HG02943 (cell line): ENCODE results near the gene GNPTG.
"Not testable (repeated sequence)": the region's sequence is repeated elsewhere in the genome, so short reads cannot be mapped to it uniquely, and the experiment has no call there.

ENCODE experiments used
- ATAC-seq: cut with Tn5 transposase; IDR thresholded peaks from one replicate; pipeline ENCODE4 v1.9.1; 2021; ENCODE audit warnings: mild to moderate bottlenecking, low read depth, moderate library complexity; ENCODE audit not compliant: unreplicated experiment

GNPTG gene

DNA sequence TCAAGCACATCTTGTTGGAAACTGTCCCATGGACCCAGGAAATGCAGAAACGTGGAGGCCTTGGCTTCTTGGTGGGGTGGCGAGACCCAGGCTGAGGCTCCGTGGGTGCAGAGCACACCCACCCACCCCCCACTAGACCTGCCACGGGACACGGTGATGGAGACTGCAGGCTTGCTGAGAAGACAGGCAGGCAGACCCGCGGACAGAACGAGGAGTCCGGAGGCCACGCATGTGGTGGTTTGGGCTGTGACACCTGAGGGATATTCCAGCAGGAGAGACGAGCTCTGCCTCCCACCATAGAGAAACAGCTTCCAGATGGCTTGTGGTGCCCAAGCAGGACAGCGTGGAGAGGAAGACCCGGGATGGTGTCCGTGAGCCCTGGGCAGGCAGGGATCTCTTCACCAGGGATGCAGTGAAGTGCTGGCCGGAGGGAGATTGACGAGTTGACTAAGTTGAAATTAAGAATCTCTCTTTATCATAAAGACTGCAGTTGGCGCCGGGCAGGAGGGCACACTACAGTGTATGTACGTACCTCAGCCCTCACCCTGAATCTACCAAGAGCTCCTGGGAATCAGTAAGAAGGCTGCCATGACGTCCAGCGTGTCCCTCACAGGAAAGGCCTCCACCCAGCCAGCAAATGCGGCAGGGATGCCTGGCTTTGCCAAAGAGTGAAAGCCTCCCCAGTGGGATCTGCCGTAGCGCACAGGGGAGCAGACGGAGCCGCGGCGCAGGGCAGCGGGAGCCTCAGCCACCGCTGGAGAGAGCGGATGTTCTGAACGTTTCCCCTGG is 34.1 kb upstream of the GNPTG start:
- no peak for ATAC-seq

- no peak for ATAC-seq
Observed at GRCh38 chr16:1318268-1318545, 33.5 kb upstream of the GNPTG start.

DNA sequence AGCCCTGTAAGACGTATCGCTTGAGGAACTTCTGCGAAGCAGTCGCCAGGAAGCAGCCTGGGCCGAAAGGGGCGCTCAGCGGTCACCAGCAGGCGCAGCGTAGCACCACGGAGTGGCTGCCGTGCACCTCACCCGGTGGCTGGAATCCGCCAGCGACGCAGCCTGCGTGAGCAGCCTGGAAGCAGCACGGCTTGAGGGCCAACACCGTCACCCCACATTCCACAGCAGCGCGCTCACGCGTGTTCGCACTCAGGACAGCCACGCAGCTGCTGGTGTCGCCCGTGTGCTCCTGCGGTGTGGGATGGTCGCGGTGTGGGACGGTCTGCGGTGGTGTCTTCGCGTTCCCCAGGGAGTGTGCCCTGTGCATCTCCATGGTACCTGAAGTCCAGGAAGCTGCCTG is 32.7 kb upstream of the GNPTG start:
- no peak for ATAC-seq

DNA sequence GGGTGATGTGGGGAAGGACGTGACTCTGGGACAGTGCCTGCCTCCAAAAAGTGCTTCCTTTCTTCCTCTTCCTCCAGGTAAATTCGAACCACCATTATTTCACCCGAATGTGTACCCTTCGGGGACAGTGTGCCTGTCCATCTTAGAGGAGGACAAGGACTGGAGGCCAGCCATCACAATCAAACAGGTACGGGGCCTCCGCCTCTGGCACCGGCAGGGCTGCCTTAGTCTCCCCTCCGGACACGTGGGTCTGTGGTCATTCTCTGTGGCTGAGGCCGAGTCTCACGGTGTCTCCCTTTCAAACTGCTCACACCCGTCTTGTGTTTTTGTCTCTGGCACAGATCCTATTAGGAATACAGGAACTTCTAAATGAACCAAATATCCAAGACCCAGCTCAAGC is 31.6 kb upstream of the GNPTG start:
- no peak for ATAC-seq

GRCh38 chr16:1320658-1321240 is 31.0 kb upstream of the GNPTG start:
- ATAC-seq, result no peak

GRCh38 chr16:1322407-1322806 is 29.3 kb upstream of the GNPTG start:
- ATAC-seq, result no peak

DNA sequence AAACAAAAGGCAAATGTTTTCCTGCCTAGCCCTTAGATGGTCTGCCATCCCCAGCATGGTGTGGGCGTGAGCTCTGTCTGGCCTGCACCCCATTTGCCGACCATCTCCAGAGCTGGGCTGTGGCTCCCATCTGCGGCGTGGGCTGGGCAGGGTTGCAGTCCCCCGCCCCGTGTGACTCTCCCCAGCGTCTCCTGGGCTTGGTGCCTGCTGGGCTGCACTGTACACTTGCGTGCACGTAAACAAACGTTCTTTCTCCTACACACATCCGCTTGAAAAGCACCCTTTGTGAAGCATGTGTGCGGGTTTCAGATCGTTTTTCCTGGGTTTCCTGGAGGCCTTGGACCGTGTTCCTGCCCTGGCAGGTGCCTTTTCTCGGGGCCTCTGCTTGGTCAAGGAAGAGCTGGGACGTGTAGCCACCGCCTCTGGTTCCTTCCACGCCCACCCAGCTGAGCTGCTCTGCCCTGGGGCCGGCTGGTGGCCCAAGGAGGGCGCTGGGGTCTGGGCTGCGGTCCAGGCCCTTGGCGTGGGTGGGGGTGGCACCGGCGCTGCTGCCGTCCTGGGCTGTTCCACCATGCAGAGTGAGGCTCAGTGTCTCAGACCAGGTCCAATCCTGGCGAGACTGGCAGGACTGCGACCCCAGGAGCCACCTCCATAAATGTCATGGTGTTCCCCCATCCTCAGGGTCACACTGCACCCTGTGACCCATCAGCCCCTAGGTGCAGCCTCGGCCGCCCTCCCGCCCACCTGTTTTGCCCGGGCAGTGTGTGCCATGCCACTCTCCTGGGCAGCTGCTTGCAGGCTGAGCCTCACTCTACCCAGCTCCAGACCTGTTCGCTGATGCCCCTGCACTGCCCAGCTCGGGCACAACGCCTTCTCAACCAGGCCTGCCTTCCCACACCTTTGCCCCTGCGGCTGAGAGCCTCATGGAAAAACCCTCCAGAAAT is 28.2 kb upstream of the GNPTG start:
- no peak for ATAC-seq

DNA sequence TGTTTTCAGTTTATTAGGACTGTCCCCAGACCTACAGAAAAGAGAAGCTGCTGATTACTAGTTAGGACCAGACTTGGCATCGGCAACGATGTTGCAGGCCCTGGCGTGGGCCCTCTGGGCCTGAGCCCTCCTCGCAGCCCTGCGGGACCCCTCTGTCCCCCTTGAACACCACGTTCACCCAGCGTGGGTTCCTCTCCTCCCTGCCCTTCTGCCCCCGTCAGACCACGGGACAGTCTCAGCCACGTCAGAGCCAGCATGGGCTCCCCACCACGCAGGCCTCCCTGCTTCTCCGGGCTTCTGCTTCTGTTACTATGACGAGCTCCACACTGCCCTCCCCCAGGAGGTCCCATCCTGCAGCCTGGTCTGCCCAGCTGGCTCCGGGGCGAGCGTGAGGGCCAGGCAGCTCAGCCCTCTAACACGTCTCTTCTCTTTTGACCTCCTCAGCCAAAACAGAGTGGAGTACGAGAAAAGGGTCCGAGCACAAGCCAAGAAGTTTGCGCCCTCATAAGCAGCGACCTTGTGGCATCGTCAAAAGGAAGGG is 27.4 kb upstream of the GNPTG start:
- ATAC-seq, result no peak

- no peak for ATAC-seq
Observed at GRCh38 chr16:1325261-1325660, 26.5 kb upstream of the GNPTG start.

DNA sequence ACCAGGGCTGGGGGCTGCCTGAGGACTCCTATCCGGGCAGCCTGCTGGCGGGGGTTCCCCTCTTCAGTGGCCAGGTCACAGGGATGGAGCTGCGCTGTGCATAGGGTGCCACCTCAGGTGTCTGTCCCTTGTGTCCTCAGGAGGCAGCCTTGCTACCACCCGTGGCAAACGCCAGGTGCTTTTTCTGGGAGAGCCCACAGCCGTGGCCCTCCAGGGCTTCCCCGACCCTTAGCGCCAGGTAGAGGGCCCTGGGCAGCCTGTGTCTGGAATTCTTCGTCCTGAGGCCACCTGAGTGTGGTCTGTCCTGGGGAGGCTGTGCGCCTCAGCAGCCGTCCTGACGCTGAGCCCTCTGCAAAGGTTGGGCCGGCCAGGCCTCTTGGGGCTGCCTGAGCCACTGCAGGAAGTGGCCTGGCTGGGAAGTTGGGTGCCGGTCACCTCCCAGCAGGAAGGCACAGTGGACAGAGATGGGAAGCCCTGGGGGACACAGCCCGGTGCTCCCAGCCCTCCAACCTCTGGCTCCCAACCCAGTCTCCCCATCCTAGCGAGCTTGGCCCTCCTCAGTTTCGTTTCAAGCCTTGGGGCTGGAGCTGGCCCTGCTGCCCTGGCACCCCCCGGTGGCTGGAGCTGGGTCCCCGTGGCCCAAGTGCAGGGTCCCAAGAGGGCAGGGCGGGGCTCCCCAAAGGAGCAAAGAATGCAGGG is 25.9 kb upstream of the GNPTG start:
- ATAC-seq, result no peak

- ATAC-seq, result no peak
Observed at GRCh38 chr16:1326391-1326790, 25.3 kb upstream of the GNPTG start.

DNA sequence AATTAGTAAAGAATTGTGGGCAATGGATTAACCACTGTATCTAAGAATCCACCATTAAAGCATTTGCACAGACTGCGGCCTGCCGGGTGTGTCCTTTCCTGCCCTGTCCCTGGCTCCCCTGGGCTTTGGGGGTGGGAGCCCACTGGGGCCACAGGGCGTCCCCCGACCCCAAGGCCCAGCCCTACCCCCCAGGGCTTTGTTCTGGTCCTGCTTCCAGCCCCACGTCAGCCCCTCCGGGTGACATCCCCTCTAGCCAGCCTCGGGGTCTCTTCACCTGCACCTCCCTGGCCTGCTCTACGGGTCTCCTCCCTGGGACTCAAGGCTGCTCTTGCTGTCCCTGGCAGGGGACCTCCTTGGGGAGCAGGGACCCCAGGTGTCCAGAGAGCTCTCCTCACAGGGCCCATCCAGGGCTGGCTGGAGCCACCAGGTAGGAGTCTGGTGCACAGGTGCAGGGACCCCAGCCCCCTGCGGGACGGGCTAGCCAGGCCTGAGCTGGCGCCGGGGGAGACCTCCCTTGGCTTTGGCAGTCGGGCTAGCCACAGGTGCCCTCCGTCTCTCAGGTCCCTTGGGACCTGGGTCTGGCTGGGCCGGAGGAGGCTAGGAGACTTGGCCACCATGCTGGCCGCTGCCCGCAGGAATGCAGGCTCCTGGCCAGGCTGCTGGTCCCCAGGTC is 24.6 kb upstream of the GNPTG start:
- no peak for ATAC-seq

GRCh38 chr16:1327619-1327947 is 24.1 kb upstream of the GNPTG start:
- no peak for ATAC-seq

- ATAC-seq, result not testable (repeated sequence)
Observed at GRCh38 chr16:1328136-1328535, 23.6 kb upstream of the GNPTG start.

GRCh38 chr16:1328961-1329360 is 22.8 kb upstream of the GNPTG start:
- not testable (repeated sequence) for ATAC-seq

- ATAC-seq, result no peak
Observed at GRCh38 chr16:1330260-1330914, 21.3 kb upstream of the GNPTG start.

DNA sequence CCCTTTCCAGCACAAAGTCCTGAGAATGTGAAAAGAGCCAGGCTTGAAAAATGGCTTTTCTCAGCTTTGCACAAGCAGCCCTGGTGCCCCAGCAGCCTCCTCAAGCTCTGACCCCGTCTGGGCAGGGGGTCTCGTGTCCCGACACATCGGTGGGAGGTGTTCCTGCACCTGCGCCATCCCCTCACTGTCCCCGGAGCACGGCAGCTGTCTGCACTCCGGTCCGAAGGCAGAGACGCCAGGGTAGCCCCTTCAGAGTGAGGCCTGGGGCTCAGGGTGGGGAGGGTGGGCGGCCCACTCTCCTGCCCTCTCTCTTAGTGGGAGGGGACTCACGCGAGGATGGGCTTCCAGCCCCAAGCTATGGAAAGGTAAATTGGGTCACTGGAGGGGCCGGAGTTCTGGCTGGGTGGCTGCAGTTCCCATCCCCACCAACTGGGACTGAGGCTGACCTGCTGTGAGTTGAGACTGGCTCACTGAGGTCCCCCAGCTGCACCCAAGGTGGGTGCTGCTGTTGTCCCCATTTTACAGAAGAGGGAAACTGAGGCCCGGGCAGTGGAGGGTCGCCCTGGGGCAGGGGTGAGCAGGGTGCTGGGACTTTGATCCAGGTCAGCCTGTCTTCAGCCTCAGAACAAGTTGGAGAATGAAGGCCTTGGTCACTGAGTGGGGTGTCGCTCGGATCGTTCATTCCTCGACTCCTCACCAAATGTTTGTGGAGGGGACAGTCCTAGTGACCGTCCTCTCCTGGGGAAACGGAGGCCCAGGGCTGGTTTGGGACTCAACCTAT is 20.6 kb upstream of the GNPTG start:
- ATAC-seq, result no peak

- no peak for ATAC-seq
Observed at GRCh38 chr16:1331712-1332617, 19.8 kb upstream of the GNPTG start.
